ENCODE results near the gene FLRT2.

DNA sequence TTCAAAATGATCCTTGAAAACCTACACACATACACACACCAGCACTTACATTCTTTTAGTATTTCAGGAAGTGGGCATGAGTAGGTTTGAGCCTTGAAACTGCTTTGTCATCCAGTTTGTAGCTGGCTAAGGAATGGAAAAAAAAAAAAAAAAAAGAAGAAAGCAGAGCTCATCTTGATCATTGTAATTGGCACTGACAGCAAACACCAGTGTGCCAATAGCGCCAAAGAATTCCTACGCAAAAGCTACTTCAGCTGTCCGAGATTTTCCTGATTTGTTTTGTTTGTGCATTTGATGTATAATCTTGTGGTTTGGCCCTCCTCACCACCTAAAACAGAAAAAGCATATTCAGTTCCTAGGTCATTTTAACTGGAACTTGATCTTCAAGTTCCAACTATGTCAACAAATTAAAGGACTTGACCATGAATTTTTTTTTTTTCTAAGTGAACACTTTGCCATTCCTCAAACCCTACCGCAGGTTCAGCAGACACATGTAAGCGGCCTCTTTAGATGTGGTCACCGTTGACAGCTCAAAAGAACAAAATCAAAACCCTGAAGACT, 57.3 kb downstream of the FLRT2 start:
- TF ChIP-seq POLR2AphosphoS5 (IDR thresholded peaks at IDR 0.05) (no peak), POLR2A (IDR thresholded peaks at IDR 0.05; ENCODE audit: low read depth) (no peak), EP300 (IDR thresholded peaks at IDR 0.05) (no peak)
- TF ChIP-seq, protein P1, sequence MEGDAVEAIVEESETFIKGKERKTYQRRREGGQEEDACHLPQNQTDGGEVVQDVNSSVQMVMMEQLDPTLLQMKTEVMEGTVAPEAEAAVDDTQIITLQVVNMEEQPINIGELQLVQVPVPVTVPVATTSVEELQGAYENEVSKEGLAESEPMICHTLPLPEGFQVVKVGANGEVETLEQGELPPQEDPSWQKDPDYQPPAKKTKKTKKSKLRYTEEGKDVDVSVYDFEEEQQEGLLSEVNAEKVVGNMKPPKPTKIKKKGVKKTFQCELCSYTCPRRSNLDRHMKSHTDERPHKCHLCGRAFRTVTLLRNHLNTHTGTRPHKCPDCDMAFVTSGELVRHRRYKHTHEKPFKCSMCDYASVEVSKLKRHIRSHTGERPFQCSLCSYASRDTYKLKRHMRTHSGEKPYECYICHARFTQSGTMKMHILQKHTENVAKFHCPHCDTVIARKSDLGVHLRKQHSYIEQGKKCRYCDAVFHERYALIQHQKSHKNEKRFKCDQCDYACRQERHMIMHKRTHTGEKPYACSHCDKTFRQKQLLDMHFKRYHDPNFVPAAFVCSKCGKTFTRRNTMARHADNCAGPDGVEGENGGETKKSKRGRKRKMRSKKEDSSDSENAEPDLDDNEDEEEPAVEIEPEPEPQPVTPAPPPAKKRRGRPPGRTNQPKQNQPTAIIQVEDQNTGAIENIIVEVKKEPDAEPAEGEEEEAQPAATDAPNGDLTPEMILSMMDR (IDR thresholded peaks at IDR 0.05): no peak
